Stimulated activated CD4-positive, alpha-beta T cell treated with anti-CD3 and anti-CD28 coated beads, Interleukin-2, amount 100 ng/mL, for 4 hours (primary cell): ENCODE data around the gene USP38.
"Not testable (repeated sequence)": the region's sequence is repeated elsewhere in the genome, so short reads cannot be mapped to it uniquely, and the experiment has no call there.

Source experiments
- DNase-seq: peaks from one replicate; pipeline ENCODE4 v3.0.0-alpha.2; 2020; ENCODE audit warnings: low read depth

The USP38 gene

GRCh38 chr4:143184503-143185252, at the start of gene USP38:
Gene USP38 (plus strand): TSS chr4:143184917. CDS start chr4:143185451, 534 bp downstream.
- DNase-seq: peak; percentile 87

GRCh38 chr4:143135358-143135757, 49.4 kb upstream of the USP38 start:
- no peak for DNase-seq

GRCh38 chr4:143140696-143141095, 44.0 kb upstream of the USP38 start:
- DNase-seq: no peak

GRCh38 chr4:143148521-143148920, 36.2 kb upstream of the USP38 start:
- no peak for DNase-seq

- DNase-seq: no peak
Measured at GRCh38 chr4:143156853-143157252, 27.9 kb upstream of the USP38 start.

GRCh38 chr4:143163614-143164013, 21.1 kb upstream of the USP38 start:
- DNase-seq: no peak

- not testable (repeated sequence) for DNase-seq
Measured at GRCh38 chr4:143166722-143167121, 18.0 kb upstream of the USP38 start.

- DNase-seq: no peak
Measured at GRCh38 chr4:143178923-143179322, 5.8 kb upstream of the USP38 start.

GRCh38 chr4:143183513-143184216, 1.1 kb upstream of the USP38 start:
- DNase-seq: no peak

GRCh38 chr4:143184217-143184502, 557 bp upstream of the USP38 start:
- DNase-seq: no peak

- DNase-seq: peak; percentile 5
Measured at GRCh38 chr4:143185253-143186107, 763 bp downstream of the USP38 start.

- DNase-seq: no peak
Measured at GRCh38 chr4:143186212-143186611, 1.5 kb downstream of the USP38 start.

GRCh38 chr4:143186649-143187048, 1.9 kb downstream of the USP38 start:
- no peak for DNase-seq

GRCh38 chr4:143188136-143189088, 3.7 kb downstream of the USP38 start:
- no peak for DNase-seq

GRCh38 chr4:143189528-143189927, 4.8 kb downstream of the USP38 start:
- DNase-seq: no peak

- DNase-seq: no peak
Measured at GRCh38 chr4:143195581-143195980, 10.9 kb downstream of the USP38 start.

- DNase-seq: no peak
Measured at GRCh38 chr4:143196323-143196722, 11.6 kb downstream of the USP38 start.

- DNase-seq: no peak
Measured at GRCh38 chr4:143199503-143199902, 14.8 kb downstream of the USP38 start.

- DNase-seq: no peak
Measured at GRCh38 chr4:143202824-143203223, 18.1 kb downstream of the USP38 start.

- DNase-seq: no peak
Measured at GRCh38 chr4:143203577-143203976, 18.9 kb downstream of the USP38 start.

- no peak for DNase-seq
Measured at GRCh38 chr4:143207555-143207954, 22.8 kb downstream of the USP38 start.

- DNase-seq: no peak
Measured at GRCh38 chr4:143212566-143212965, 27.8 kb downstream of the USP38 start.
